ENCODE results near the gene RIPPLY3.

DNA sequence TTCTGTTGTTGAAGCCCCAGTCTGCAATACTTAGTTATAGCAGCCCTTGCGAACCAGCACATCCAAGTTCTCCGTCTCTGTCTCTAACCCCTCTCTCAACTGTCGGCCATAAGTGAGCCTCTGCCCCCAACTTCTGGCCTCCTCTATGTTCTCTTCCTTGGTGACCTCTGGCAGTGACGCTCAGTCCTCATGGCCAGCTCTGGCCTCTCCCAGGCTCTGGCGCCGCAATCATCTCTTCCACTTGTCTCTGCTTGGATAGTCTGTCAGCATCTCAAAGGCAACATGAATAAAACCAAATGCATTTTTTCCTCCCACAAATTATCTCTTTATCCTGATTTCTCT is 31.7 kb upstream of the RIPPLY3 start:
- no peak for TF ChIP-seq EP300 (IDR thresholded peaks at IDR 0.05; ENCODE audit: borderline replicate concordance)
- TF ChIP-seq RAD21 (IDR thresholded peaks at IDR 0.05; ENCODE audit: low read depth) = no peak
